OCI-LY3 (cell line): ENCODE measurements around the gene ZDHHC13.

Experiments
- H2AFZ ChIP-seq: fragments of 200-600, 300-600 bp; shearing (Covaris generic); 2 replicates; pipeline ENCODE4 v1.6.0; 2014; ENCODE audit warnings: antibody characterized with exemption, low read depth, low read length
- H3K27ac ChIP-seq: fragments of 200-600, 300-600 bp; sonication (generic); 2 replicates; pipeline ENCODE4 v1.5.1; 2014; ENCODE audit warnings: mild to moderate bottlenecking, low read length, moderate library complexity, mixed read lengths
- H3K27me3 ChIP-seq: fragments of 200-600, 300-600 bp; sonication (generic); 2 replicates; pipeline ENCODE4 v1.6.1; 2014; ENCODE audit warnings: low read depth, low read length, mixed read lengths
- H3K36me3 ChIP-seq: fragments of 200-600, 300-600 bp; sonication (generic); replicated peaks from 2 replicates; pipeline ENCODE3; 2014; ENCODE audit warnings: low read depth, low read length, mixed read lengths
- H3K4me1 ChIP-seq: fragments of 300-600, 200-600 bp; sonication (generic); 2 replicates; pipeline ENCODE4 v1.6.1; 2014; ENCODE audit warnings: low read length, mixed read lengths
- H3K4me2 ChIP-seq: fragments of 200-600, 300-600 bp; sonication (generic); 2 replicates; pipeline ENCODE4 v1.6.1; 2014; ENCODE audit warnings: low read length, mixed read lengths
- H3K4me3 ChIP-seq: fragments of 300-600, 200-600 bp; sonication (generic); 2 replicates; pipeline ENCODE4 v1.5.1; 2014; ENCODE audit warnings: antibody characterized with exemption, mild to moderate bottlenecking, low read length, moderate library complexity
- H3K79me2 ChIP-seq: fragments of 300-600, 200-600 bp; shearing (Covaris generic); 2 replicates; pipeline ENCODE4 v1.6.1; 2014; ENCODE audit warnings: mild to moderate bottlenecking, low read length, mixed read lengths
- H3K9ac ChIP-seq: fragments of 300-600, 200-600 bp; shearing (Covaris generic); 2 replicates; pipeline ENCODE4 v1.6.0; 2014; ENCODE audit warnings: mild to moderate bottlenecking, low read length, moderate library complexity
- H3K9me3 ChIP-seq: fragments of 200-600, 300-600 bp; shearing (Covaris generic); 2 replicates; pipeline ENCODE4 v1.6.1; 2014; ENCODE audit warnings: low read length, mixed read lengths; ENCODE audit not compliant: insufficient read depth
- H4K20me1 ChIP-seq: fragments of 200-600, 300-600 bp; sonication (generic); 2 replicates; pipeline ENCODE4 v1.6.1; 2016; ENCODE audit warnings: low read length, mixed read lengths; ENCODE audit not compliant: insufficient read depth
- CTCF ChIP-seq: fragments of 200-600, 300-600 bp; sonication (generic); IDR thresholded peaks from 2 replicates; pipeline ENCODE4 v1.5.1; 2014; ENCODE audit warnings: antibody characterized with exemption, low read length, low read depth
- EZH2phosphoT487 ChIP-seq: fragments of 200-600 bp; shearing (Covaris generic); IDR thresholded peaks from 2 replicates; pipeline ENCODE4 v1.6.1; 2018; ENCODE audit warnings: antibody characterized with exemption, mixed run types, low read depth

Gene ZDHHC13

GRCh38 chr11:19161651-19162050 lies 44.7 kb downstream of the ZDHHC13 start:
- H3K27me3 ChIP-seq, result no peaks in the 10 kb centered on the region
- H3K79me2 ChIP-seq, result no peaks in the 10 kb centered on the region
- H3K36me3 ChIP-seq, result peaks cover 25% of the 10 kb centered on the region
- no peaks in the 10 kb centered on the region for H4K20me1 ChIP-seq
- H3K4me2 ChIP-seq, result no peak overlapping the region
- no peaks in the 10 kb centered on the region for H3K4me1 ChIP-seq
- no peak overlapping the region for H2AFZ ChIP-seq
- no peak overlapping the region for H3K4me3 ChIP-seq
- TF ChIP-seq EZH2phosphoT487 (no peak), CTCF (no peak)
- H3K27ac ChIP-seq, result no peak overlapping the region
- H3K9ac ChIP-seq, result no peak overlapping the region
- H3K9me3 ChIP-seq, result no peaks in the 10 kb centered on the region

GRCh38 chr11:19162951-19163505 lies 46.1 kb downstream of the ZDHHC13 start:
- H3K36me3 ChIP-seq, result peaks cover 32% of the 10 kb centered on the region
- no peaks in the 10 kb centered on the region for H3K79me2 ChIP-seq
- H2AFZ ChIP-seq, result no peak overlapping the region
- H3K4me2 ChIP-seq, result no peak overlapping the region
- no peak for TF ChIP-seq EZH2phosphoT487
- no peak for TF ChIP-seq CTCF
- no peaks in the 10 kb centered on the region for H3K27me3 ChIP-seq
- H3K4me3 ChIP-seq, result no peak overlapping the region
- no peak overlapping the region for H3K9ac ChIP-seq
- H3K9me3 ChIP-seq, result no peaks in the 10 kb centered on the region
- H3K4me1 ChIP-seq, result no peaks in the 10 kb centered on the region
- H3K27ac ChIP-seq, result no peak overlapping the region
- no peaks in the 10 kb centered on the region for H4K20me1 ChIP-seq

GRCh38 chr11:19163617-19164016 lies 46.6 kb downstream of the ZDHHC13 start:
- H3K9me3 ChIP-seq, result no peaks in the 10 kb centered on the region
- no peaks in the 10 kb centered on the region for H3K4me1 ChIP-seq
- TF ChIP-seq CTCF, result no peak
- no peak overlapping the region for H3K27ac ChIP-seq
- H3K27me3 ChIP-seq, result no peaks in the 10 kb centered on the region
- H3K36me3 ChIP-seq, result peaks cover 37% of the 10 kb centered on the region
- H3K4me2 ChIP-seq, result no peak overlapping the region
- H4K20me1 ChIP-seq, result no peaks in the 10 kb centered on the region
- H3K9ac ChIP-seq, result no peak overlapping the region
- H3K4me3 ChIP-seq, result no peak overlapping the region
- H3K79me2 ChIP-seq, result no peaks in the 10 kb centered on the region
- no peak overlapping the region for H2AFZ ChIP-seq

GRCh38 chr11:19164230-19164855 lies 47.4 kb downstream of the ZDHHC13 start:
- Histone ChIP-seq H3K4me3 (no peak overlapping the region), H3K9ac (no peak overlapping the region), H3K79me2 (no peaks in the 10 kb centered on the region), H3K4me2 (no peak overlapping the region), H3K4me1 (no peaks in the 10 kb centered on the region), H3K9me3 (no peaks in the 10 kb centered on the region), H3K27ac (no peak overlapping the region), H3K36me3 (peaks cover 38% of the 10 kb centered on the region), H2AFZ (no peak overlapping the region), H4K20me1 (no peaks in the 10 kb centered on the region), H3K27me3 (no peaks in the 10 kb centered on the region)
- TF ChIP-seq CTCF (no peak), EZH2phosphoT487 (no peak)
